ENCODE results near the gene FARS2.

DNA sequence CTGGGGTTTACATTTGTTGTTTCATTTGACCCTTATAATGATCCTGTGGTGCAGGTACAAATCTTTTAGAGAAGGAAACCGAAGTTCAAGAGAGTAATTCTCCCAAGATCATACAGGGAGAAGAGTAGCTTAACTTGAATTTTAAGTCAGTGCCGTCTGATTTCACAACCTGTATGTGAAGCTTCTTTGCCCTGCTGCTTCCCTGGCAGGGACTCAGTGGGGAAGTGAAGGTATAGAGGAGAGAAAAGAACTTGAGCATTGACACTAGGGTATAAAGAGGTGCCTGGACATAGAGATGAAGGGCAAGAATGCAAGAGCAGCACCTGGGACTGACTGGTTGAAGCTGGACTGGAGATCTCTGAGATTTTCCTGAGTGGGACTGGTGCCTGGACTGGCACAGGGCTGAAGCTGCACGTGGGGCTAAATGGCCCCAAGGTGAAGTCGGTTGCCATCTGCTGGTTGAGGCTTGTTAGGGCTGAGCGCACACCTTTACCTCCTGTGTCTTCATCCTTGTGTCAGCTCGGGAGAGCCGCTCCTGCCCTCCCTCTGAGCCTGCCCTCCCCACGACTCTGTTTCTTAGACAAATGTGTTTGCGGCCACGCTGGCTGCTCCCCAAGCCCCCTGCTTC lies 41.8 kb downstream of the FARS2 start:
- TF ChIP-seq, protein P1, sequence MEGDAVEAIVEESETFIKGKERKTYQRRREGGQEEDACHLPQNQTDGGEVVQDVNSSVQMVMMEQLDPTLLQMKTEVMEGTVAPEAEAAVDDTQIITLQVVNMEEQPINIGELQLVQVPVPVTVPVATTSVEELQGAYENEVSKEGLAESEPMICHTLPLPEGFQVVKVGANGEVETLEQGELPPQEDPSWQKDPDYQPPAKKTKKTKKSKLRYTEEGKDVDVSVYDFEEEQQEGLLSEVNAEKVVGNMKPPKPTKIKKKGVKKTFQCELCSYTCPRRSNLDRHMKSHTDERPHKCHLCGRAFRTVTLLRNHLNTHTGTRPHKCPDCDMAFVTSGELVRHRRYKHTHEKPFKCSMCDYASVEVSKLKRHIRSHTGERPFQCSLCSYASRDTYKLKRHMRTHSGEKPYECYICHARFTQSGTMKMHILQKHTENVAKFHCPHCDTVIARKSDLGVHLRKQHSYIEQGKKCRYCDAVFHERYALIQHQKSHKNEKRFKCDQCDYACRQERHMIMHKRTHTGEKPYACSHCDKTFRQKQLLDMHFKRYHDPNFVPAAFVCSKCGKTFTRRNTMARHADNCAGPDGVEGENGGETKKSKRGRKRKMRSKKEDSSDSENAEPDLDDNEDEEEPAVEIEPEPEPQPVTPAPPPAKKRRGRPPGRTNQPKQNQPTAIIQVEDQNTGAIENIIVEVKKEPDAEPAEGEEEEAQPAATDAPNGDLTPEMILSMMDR (conservative IDR thresholded peaks at IDR 0.05; ENCODE audit: low read length), result peak; percentile 74
- no peak for TF ChIP-seq EZH2phosphoT487 (IDR thresholded peaks at IDR 0.05; ENCODE audit: borderline replicate concordance, low read depth, low read length)
